ENCODE measurements around the gene UNC5A. TPM values are rescaled to one million over a fixed set of nuclear protein-coding genes. Genes with fewer than 3 reads are reported as not detected.

UNC5A gene
- polyA plus RNA-seq, 1 of the 3 experiments (the other 2 are of a cell fraction), result 0.46 TPM

DNA sequence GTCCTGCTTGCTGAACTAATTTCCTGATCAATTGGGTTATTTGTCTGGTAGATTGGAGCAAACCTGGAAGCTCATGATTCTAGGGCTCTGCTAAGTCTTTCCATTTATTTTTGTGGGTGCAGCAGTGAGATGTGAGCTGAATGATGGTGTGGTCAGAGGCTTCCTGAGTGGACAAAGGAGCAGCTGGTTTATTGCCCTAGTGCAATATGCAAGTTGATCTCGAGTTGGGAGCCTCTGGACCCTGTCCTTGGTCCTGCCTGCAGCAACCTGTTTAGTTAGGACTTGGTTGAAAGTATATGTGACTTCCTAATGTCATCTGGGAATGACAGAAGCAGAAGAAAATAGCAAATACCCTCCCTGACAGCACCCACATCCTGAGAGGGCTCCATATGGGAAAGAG lies 4.2 kb upstream of the UNC5A start:
- Histone ChIP-seq H3F3A (replicated peaks; ENCODE audit: insufficient read depth) (no peaks in the 10 kb centered on the region), H3K4me3 (ENCODE audit: low read depth in 2 of 2, low read length in 1 of 2) (no peak overlapping the region), H3K9me3 (no peaks in the 10 kb centered on the region), H3K9ac (no peak overlapping the region), H2AFZ (ENCODE audit: low read depth) (no peak overlapping the region), H3K4me1 (ENCODE audit: control insufficient read depth in 1 of 2, insufficient read depth in 2 of 2, low read depth in 1 of 2, low read length in 1 of 2) (peaks cover 0 to 32% of the 10 kb centered on the region in 2 experiments; a peak in 1 of 4 replicates), H3K4me2 (no peak overlapping the region), H3K27ac (ENCODE audit: low read depth in 2 of 2, low read length in 1 of 2) (no peak overlapping the region), H4K20me1 (ENCODE audit: insufficient read depth) (no peaks in the 10 kb centered on the region), H3K9me2 (no peaks in the 10 kb centered on the region), H3K27me3 (ENCODE audit: insufficient read depth) (peaks cover 14% of the 10 kb centered on the region), H3K79me2 (ENCODE audit: insufficient read depth) (no peaks in the 10 kb centered on the region), H3K36me3 (replicated peaks in 1 of 2; ENCODE audit: control insufficient read depth in 1 of 2, insufficient read depth in 2 of 2, low read length in 1 of 2) (no peaks in the 10 kb centered on the region)
- ChIA-PET CTCF (interaction anchor here (1.6 to 2.6 kb wide), 2 partner anchors 11 to 145 kb away, joined by 3 to 14 read pairs; no protein-coding TSS in a partner anchor), POLR2A (no interaction called here)
- no peak for DNase-seq
- 17% methylated on average over 1 of the region's 1 CpG for WGBS (ENCODE audit: low lambda C conversion rate)
- TF ChIP-seq, protein P1, sequence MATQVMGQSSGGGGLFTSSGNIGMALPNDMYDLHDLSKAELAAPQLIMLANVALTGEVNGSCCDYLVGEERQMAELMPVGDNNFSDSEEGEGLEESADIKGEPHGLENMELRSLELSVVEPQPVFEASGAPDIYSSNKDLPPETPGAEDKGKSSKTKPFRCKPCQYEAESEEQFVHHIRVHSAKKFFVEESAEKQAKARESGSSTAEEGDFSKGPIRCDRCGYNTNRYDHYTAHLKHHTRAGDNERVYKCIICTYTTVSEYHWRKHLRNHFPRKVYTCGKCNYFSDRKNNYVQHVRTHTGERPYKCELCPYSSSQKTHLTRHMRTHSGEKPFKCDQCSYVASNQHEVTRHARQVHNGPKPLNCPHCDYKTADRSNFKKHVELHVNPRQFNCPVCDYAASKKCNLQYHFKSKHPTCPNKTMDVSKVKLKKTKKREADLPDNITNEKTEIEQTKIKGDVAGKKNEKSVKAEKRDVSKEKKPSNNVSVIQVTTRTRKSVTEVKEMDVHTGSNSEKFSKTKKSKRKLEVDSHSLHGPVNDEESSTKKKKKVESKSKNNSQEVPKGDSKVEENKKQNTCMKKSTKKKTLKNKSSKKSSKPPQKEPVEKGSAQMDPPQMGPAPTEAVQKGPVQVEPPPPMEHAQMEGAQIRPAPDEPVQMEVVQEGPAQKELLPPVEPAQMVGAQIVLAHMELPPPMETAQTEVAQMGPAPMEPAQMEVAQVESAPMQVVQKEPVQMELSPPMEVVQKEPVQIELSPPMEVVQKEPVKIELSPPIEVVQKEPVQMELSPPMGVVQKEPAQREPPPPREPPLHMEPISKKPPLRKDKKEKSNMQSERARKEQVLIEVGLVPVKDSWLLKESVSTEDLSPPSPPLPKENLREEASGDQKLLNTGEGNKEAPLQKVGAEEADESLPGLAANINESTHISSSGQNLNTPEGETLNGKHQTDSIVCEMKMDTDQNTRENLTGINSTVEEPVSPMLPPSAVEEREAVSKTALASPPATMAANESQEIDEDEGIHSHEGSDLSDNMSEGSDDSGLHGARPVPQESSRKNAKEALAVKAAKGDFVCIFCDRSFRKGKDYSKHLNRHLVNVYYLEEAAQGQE (IDR thresholded peaks at IDR 0.05; ENCODE audit: low read depth, low read length), result peak; percentile 95
- TF ChIP-seq RFX5 (IDR thresholded peaks at IDR 0.05; ENCODE audit: low read length), result no peak

DNA sequence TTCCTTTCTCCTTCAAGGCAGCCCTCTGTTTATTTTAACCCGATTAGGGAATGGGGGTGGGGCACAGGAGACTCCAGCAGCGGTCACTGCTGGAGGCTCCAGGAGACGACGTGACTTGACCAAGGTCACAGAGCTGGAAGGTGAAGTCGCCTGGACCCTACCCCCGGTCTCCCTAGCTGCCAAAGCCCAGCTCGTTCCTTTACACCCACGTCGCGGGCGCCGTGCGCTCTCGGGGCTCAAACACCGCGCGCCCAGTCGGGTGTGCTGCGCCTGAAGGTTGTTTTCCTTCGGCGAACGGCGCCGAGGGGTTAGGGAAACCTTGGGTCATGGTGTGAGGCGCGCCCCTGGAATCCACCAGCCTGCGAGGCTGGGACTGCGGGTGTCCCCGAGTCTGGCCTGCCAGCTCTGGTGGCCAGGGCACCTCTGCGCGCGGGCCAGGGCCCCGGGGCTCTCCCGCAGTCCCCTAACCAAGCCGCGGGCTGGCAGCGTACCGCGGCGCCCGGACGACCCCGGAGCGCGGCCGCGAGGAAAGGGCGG lies 747 bp upstream of the UNC5A start:
- Histone ChIP-seq H3K36me3 (replicated peaks in 1 of 2; ENCODE audit: control insufficient read depth in 1 of 2, insufficient read depth in 2 of 2, low read length in 1 of 2) (no peaks in the 10 kb centered on the region), H3K79me2 (ENCODE audit: insufficient read depth) (no peaks in the 10 kb centered on the region), H3K27ac (ENCODE audit: low read depth in 2 of 2, low read length in 1 of 2) (no peak overlapping the region), H3K9ac (no peak overlapping the region), H3K4me3 (ENCODE audit: low read depth in 2 of 2, low read length in 1 of 2) (peak overlapping the region; percentile 16 to 53; a peak in 3 of 4 replicates), H3K4me2 (peak overlapping the region; percentile 76), H3K9me3 (no peaks in the 10 kb centered on the region), H3K4me1 (ENCODE audit: control insufficient read depth in 1 of 2, insufficient read depth in 2 of 2, low read depth in 1 of 2, low read length in 1 of 2) (peaks cover 0 to 36% of the 10 kb centered on the region in 2 experiments; a peak in 1 of 4 replicates), H4K20me1 (ENCODE audit: insufficient read depth) (no peaks in the 10 kb centered on the region), H3F3A (replicated peaks; ENCODE audit: insufficient read depth) (no peaks in the 10 kb centered on the region), H2AFZ (ENCODE audit: low read depth) (no peak overlapping the region), H3K27me3 (ENCODE audit: insufficient read depth) (peaks cover 17% of the 10 kb centered on the region), H3K9me2 (no peaks in the 10 kb centered on the region)
- 1% methylated on average over 6 of the region's 48 CpGs for WGBS (ENCODE audit: low lambda C conversion rate)
- no peak for TF ChIP-seq GABPA (IDR thresholded peaks at IDR 0.05; ENCODE audit: low read depth)
- TF ChIP-seq ELF1 (IDR thresholded peaks at IDR 0.05), result no peak
- ChIA-PET POLR2A (no interaction called here), CTCF (interaction anchor here (0.5 to 5.1 kb wide), 11 partner anchors 17 to 208 kb away, joined by 3 to 41 read pairs (median 4); no protein-coding TSS in a partner anchor)
- no peak for DNase-seq
